DMS153 treated with DMSO at 0.1 percent for 48 hours (cell line): ENCODE results near the gene UBE2N.
"Not testable (repeated sequence)": the region's sequence is repeated elsewhere in the genome, so short reads cannot be mapped to it uniquely, and the experiment has no call there.

ENCODE experiments used
- DNase-seq: peaks from one replicate; lab custom pipeline; 2025; ENCODE audit not compliant: unreplicated experiment; lab: John Stamatoyannopoulos, UW

The UBE2N gene

GRCh38 chr12:93415723-93416464 lies 25.9 kb downstream of the UBE2N start:
- no peak for DNase-seq

DNA sequence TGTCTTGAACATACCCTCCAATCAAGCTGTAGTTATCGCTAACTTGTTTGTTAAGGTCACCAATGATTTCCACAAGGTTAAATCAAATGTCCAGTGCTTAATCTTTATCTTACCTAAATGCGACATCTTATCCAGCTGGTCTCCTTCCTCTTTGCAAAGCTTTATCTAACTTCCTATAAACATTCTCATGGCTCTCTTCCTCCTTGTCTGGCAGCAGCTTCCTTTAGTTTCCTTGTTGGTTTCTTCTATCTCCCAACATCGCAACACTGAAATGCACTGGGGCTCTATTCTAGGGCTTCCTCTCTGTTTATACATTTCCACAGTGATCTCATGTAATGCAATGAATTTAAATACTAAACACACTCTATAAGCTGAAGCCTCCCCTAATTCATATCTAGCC lies 28.7 kb downstream of the UBE2N start:
- no peak for DNase-seq

DNA sequence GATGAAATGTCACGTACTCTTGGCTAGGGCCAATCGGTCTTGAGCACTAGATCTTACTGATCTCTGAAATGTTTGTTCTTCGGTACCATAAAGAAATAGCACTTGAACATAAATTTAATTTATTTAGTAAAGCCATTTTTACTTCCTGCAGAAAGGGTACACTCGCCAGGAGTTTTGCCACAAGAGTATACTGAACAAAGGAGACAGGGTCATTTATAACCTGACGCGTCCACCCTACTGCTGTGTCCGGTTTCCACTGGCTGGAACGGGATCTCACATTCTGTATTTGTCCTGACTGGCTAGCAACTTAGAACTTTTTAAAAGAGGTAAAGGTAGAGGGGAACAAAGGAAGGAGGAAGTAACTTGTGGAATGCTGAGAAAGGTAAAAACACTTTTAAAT lies 29.4 kb downstream of the UBE2N start:
- DNase-seq: not testable (repeated sequence)

DNA sequence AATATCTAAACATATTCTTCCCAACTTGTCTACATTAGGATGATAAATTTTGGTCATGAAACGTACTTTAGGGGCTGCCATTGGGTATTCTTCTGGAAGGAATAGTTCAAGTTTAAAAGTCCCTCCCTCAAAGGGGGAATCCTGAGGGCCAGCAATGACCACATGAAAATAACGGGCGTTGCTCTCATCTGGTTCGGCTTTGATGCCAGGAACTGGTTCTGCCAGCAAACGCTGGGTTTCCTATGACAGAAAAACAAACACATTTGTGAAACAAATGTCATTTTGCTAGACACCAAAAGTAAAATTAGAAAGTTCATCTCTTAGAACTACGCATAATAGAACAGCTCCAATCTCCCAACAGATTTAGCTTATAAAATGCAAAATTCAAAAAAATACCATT lies 30.7 kb downstream of the UBE2N start:
- not testable (repeated sequence) for DNase-seq

GRCh38 chr12:93409343-93410187 lies 32.2 kb downstream of the UBE2N start:
- DNase-seq: not testable (repeated sequence)

DNA sequence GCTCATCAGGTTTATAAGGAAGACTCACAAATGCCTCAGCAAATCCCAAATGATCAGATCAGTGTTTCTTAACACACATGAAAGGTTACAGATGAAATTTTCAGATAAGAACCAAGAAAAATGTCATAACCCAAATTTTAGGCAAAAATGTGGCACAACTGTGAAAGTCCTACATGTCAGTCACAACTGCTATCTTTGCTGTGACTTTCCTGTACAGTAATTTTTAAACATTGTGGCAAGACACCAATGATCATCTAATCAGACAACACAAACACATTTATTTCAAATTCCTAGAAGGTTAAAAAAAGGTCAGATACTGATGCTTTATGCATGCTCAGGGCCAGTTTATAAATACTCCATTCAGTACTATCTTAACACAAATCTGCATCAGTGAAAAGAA lies 32.9 kb downstream of the UBE2N start:
- no peak for DNase-seq

GRCh38 chr12:93407963-93408283 lies 33.8 kb downstream of the UBE2N start:
- DNase-seq: no peak

GRCh38 chr12:93407054-93407962 lies 34.4 kb downstream of the UBE2N start:
- no peak for DNase-seq

DNA sequence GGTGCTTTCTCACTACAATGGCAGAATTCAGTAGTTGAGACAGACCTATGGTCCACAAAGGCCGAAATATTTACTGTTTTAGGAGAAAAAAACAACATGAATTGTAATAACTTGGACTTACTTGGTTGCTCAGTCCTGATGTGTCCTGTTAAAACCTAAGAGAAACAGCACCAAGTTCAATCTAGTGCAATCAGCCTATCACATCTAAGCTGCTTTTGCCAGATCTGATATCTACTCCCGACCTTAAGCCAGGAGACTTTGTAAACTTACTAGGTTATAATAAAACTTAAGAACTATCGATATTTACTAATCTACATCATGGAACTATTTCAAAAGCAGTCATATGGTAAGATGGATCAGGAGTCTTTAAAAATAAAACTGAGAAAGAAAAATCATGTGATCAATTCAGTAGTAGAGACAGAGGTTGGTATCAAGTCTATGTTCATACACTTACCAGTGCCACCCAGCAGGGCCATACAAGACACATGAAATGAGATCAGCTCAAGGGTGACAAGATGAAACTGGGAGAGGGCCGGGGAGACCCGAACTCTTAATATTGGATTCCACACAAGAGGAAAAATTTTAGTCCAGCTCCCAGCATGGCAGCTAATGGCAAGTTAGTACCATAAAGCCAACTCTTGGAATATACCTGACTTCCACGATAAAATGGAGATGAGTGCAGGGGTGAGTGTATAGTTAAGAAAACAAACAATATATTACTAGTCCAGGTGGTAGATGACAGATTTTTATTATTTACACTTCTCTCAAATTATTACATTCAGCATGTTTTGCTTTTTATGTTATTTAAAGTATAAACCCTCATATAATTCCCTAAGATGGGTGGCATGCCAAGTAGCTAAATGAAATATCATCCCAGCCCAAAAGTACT lies 36.5 kb downstream of the UBE2N start:
- DNase-seq: no peak

DNA sequence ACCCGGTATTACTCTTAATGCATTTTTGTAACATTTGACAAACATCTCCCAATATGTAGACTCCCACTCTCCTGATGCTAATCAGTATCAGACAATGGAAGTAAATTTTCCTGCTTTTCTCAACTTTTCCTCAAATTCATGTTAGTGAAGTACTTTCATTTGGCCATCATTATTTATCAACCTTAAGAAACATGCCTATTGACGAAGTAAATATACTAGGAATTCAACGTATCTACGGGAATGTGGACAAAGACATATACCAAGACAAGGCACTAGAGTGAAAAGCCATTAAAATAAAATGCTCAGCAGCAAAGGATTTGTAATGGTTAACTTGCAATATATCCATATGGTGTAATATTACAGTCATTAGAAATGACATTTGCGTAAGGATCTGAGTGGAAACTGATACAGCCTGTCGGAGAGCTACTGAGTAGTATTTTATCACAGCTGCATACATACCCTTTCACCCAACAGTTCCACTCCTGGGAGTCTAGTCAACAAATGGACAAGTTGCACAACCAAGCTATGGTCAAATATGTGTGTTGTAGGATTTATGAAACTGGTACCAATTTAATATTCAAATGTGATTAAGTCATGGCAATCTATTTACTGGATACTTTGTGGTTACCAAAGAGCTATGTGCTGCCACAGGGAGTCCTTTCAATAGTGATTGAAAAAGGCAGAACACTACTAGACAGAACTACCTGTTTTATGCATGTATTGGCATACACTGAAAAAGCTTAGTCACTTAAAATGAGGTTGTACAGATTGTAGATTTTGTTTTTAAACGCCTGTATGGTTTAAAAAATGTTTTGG lies 37.6 kb downstream of the UBE2N start:
- no peak for DNase-seq

DNA sequence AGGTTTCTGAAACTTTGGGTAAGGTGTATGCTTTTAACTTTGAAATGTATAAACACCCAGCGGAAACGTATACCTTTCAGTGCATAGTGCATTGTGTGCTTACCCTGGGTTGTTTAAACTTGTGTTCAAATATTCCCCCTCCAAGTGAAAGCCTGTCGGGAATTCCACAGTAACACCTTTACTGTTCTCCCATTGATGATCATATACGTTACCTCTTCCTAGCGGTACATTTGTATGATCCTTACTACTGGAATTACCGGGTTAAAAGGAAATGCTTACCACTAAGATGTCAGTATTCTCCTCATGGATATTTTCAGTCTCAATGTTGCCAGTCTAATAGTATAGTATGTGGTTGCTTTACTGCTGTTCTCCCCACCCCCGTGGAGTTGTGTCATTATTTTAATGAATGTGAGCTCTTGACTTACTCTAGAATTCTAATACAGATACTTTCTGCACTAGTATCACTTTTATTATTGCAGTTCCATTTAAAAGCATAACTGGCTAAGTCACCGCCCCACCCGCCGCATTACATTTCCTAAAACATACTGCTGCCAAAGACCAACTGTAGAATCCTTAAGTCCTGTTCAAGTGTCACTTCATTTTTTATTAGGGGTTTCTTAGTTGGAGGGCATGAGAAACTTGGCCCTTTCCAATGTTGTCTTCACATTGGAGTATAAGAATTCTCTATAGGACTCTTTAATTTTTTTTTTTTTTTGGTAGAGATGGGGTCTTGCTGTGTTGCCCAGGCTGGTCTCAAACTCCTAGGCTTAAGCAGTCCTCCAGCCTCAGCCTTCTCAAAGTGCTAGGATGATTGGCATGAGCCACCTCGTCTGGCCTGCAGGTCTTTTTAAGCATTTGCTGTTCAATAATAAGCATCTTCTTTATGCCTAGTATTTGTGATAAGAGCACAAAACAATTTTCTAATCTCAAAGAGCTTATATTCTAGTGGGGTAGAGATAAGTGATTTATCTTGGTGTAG lies 39.1 kb downstream of the UBE2N start:
- no peak for DNase-seq

- not testable (repeated sequence) for DNase-seq
Observed at GRCh38 chr12:93399183-93399863, 42.4 kb downstream of the UBE2N start.

- no peak for DNase-seq
Observed at GRCh38 chr12:93397412-93397811, 44.3 kb downstream of the UBE2N start.

- DNase-seq: no peak
Observed at GRCh38 chr12:93393425-93393824, 48.3 kb downstream of the UBE2N start.

DNA sequence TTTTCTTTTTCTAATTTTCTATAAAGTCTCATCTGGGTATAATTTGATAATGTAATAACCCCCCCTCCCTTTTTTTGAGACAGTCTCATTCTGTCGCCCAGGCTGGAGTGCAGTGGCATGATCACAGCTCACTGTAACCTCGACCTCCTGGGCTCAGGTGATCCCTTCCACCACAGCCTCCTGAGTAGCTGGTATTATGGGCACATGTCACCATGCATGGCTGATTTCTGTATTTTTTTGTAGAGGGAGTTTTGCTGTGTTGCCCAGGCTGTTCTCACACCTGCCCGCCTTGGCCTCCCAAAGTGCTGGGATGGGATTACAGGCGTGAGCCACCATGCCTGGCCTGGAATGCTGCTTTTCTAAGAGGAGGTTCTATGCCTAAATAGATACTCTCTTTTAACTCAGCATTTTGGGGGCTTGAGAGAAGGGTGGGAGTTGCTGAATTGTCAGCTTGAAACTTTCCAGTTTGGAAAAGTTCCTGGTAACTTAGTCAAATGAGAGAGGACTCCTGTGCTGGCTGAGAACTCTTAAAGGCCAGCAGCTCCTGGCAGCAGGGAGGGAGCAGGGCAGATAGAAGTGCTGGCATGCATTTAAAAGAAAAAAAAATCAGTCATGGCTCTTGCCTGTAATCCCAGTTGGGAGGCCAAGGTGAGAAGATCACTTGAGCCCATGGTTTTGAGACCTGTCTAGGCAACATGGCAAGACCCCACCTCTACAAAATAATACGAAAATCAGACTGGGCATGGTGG lies 51.0 kb downstream of the UBE2N start:
- no peak for DNase-seq

GRCh38 chr12:93390031-93390430 lies 51.7 kb downstream of the UBE2N start:
- DNase-seq: no peak

- no peak for DNase-seq
Observed at GRCh38 chr12:93387780-93388179, 54.0 kb downstream of the UBE2N start.
